Panc1 (cell line): ENCODE results near the gene EHD1. TPM values are rescaled to one million over a fixed set of nuclear protein-coding genes. Genes with fewer than 3 reads are reported as not detected.

Experiments used
- ATAC-seq: fragments of 200-7000 bp; cut with Tn5 transposase; 2 replicates; pipeline ENCODE4 v1.9.1; 2020; ENCODE audit warnings: mild to moderate bottlenecking, moderate library complexity
- BruUV-seq: library from RNA; stranded (reverse); fragments of 400-500 nt; replicated peaks from 2 replicates; lab custom pipeline; 2021; lab: Mats Ljungman, UMichigan
- CTCF ChIA-PET: fragments of 300-600 bp; sonication (Branson Sonifier 250); formaldehyde crosslinking; loops from one replicate; lab custom pipeline; 2022; ENCODE audit warnings: antibody characterized with exemption; lab: Charles Lee
- POLR2A ChIA-PET: fragments of 300-600 bp; sonication (Branson Sonifier 250); formaldehyde crosslinking; loops from one replicate; lab custom pipeline; 2022; ENCODE audit warnings: antibody characterized with exemption; lab: Charles Lee
- DNase-seq: peaks from one replicate; pipeline ENCODE4 v3.0.0-alpha.2; 2010; ENCODE audit warnings: low read depth, low spot score
- H3K27ac ChIP-seq: 2 replicates; pipeline ENCODE4 v1.5.1; 2011; ENCODE audit warnings: mild to moderate bottlenecking, low read length, inconsistent platforms
- H3K27me3 ChIP-seq: fragments of 200-500 bp; sonication (Bioruptor generic); 2 replicates; pipeline ENCODE4 v1.6.0; 2014; ENCODE audit warnings: low read length, inconsistent platforms; ENCODE audit not compliant: control insufficient read depth, insufficient read depth
- H3K36me3 ChIP-seq: fragments of 200-500 bp; sonication (Bioruptor generic); 2 replicates; pipeline ENCODE4 v1.5.1; 2014; ENCODE audit warnings: inconsistent platforms, mild to moderate bottlenecking, low read length, moderate library complexity; ENCODE audit not compliant: control insufficient read depth, insufficient read depth
- H3K4me1 ChIP-seq: 2 replicates; pipeline ENCODE4 v1.5.1; 2011; ENCODE audit warnings: inconsistent platforms, mild to moderate bottlenecking, low read length, moderate library complexity; ENCODE audit not compliant: control insufficient read depth, insufficient read depth
- H3K4me3 ChIP-seq, 2 experiments: 2 replicates each; pipeline ENCODE4 v1.5.1; 2011 to 2012; ENCODE audit warnings: low read depth in 2 of 2, low read length in 2 of 2, mild to moderate bottlenecking in 2 of 2, inconsistent platforms in 1 of 2, moderate library complexity in 1 of 2
- H3K9me3 ChIP-seq: fragments of 200-500 bp; sonication (Bioruptor generic); 2 replicates; pipeline ENCODE4 v1.5.1; 2014; ENCODE audit warnings: low read depth, mild to moderate bottlenecking, inconsistent platforms, low read length, moderate library complexity; ENCODE audit not compliant: control insufficient read depth, insufficient read depth
- CTCF ChIP-seq: fragments of 450-650 bp; IDR thresholded peaks from 2 replicates; pipeline ENCODE4 v1.5.1; 2017; ENCODE audit warnings: mild to moderate bottlenecking
- POLR2AphosphoS5 ChIP-seq: IDR thresholded peaks from 2 replicates; pipeline ENCODE4 v1.6.1; 2012; ENCODE audit warnings: mild to moderate bottlenecking, low read depth, low read length, moderate library complexity
- REST ChIP-seq, 2 experiments: IDR thresholded peaks; 2 replicates each; pipeline ENCODE4 v1.6.1; 2011 to 2012; ENCODE audit warnings: low read depth in 2 of 2, control low read depth in 1 of 2, low read length in 1 of 2, mild to moderate bottlenecking in 1 of 2, moderate library complexity in 1 of 2; ENCODE audit not compliant: insufficient read depth in 1 of 2
- SIN3A ChIP-seq: IDR thresholded peaks from 2 replicates; pipeline ENCODE4 v1.6.1; 2012; ENCODE audit warnings: low read depth, mild to moderate bottlenecking, low read length, moderate library complexity, borderline replicate concordance; ENCODE audit not compliant: insufficient read depth
- TCF7L2 ChIP-seq: IDR thresholded peaks from 2 replicates; pipeline ENCODE4 v1.6.1; 2011; ENCODE audit warnings: mild to moderate bottlenecking, low read depth, low read length, inconsistent platforms
- in situ Hi-C: cut with HindIII; loops from 2 replicates; pipeline ENCODE4 v1.10.0; 2016; ENCODE audit warnings: low sequenced_read_pairs, low pct_unique_long_range_greater_than_20kb
- intact Hi-C: fragments of 100-400 bp; cut with micrococcal nuclease; formaldehyde crosslinking; loops from one replicate; pipeline ENCODE4 v1.10.0; 2022; ENCODE audit not compliant: unreplicated experiment
- total RNA-seq: library from RNA; stranded (reverse); gene quantifications from one replicate; pipeline ENCODE4 v1.2.1, GENCODE V29; 2021; ENCODE audit not compliant: unreplicated experiment

Gene EHD1
- total RNA-seq, 1 experiment from 2014 or later, result 186 TPM

GRCh38 chr11:64854534-64855502, 23.6 kb downstream of the EHD1 start:
- H3K27ac ChIP-seq, result peak overlapping the region; percentile 98
- in situ Hi-C loops (no loop called here), intact Hi-C loops (no loop called here)
- 0 out of 2 replicates have a peak, but pooled peaks have one; percentile 56 for TF ChIP-seq SIN3A
- no peak; the same call in 1 of the 2 replicates for TF ChIP-seq TCF7L2
- 0 out of 4 replicates have a peak, but pooled peaks of 1 of the 2 experiments have one; percentile 65 for TF ChIP-seq REST (IDR thresholded peaks at IDR 0.05; ENCODE audit: insufficient read depth in 1 of 2, low read depth in 2 of 2, low read length in 1 of 2)
- no peak for TF ChIP-seq CTCF
- TF ChIP-seq POLR2AphosphoS5, result peak; percentile 96
- no peaks in the 10 kb centered on the region for H3K9me3 ChIP-seq
- no peaks in the 10 kb centered on the region for H3K27me3 ChIP-seq
- H3K4me3 ChIP-seq, result no peak overlapping the region
- peaks cover 82% of the 10 kb centered on the region for H3K4me1 ChIP-seq
- BruUV-seq, result no TSS peak
- peak; percentile 95 for DNase-seq
- CTCF ChIA-PET, result interaction anchor here (0.5 to 1.5 kb wide), 6 partner anchors 14 to 1199 kb away, joined by 3 to 7 read pairs (median 5); partner anchors contain the start of gene EHD1
- H3K36me3 ChIP-seq, result no peaks in the 10 kb centered on the region; the same call in 1 of the 2 replicates
- POLR2A ChIA-PET, result no interaction called here
- peak; percentile 85 for ATAC-seq

- POLR2A ChIA-PET, result no interaction called here
- no peak for DNase-seq
- H3K27me3 ChIP-seq, result no peaks in the 10 kb centered on the region
- no peaks in the 10 kb centered on the region; the same call in 1 of the 2 replicates for H3K36me3 ChIP-seq
- BruUV-seq, result no TSS peak
- in situ Hi-C loops, result no loop called here
- peak overlapping the region; percentile 98 for H3K27ac ChIP-seq
- H3K4me3 ChIP-seq, result no peak overlapping the region
- no peak for TF ChIP-seq SIN3A
- TF ChIP-seq CTCF, result no peak
- no peak for TF ChIP-seq REST (IDR thresholded peaks at IDR 0.05; ENCODE audit: insufficient read depth in 1 of 2, low read depth in 2 of 2, low read length in 1 of 2)
- TF ChIP-seq TCF7L2, result no peak
- TF ChIP-seq POLR2AphosphoS5, result no peak
- no peak for ATAC-seq
- CTCF ChIA-PET, result interaction anchor here (0.6 to 1.3 kb wide), 3 partner anchors 10 to 256 kb away, joined by 3 to 8 read pairs (median 4); no protein-coding TSS in a partner anchor
- H3K4me1 ChIP-seq, result peaks cover 88% of the 10 kb centered on the region
- intact Hi-C loops, result no loop called here
- no peaks in the 10 kb centered on the region for H3K9me3 ChIP-seq
These were observed 24.3 kb downstream of the EHD1 start for GRCh38 chr11:64854157-64854533.
